Tibial nerve (tissue), 4 donors: Measurements from ENCODE around the gene PLK2. TPM values are rescaled to one million over a fixed set of nuclear protein-coding genes. Genes with fewer than 3 reads are reported as not detected.

Source experiments
- DNase-seq, 2 donors: peaks; one replicate each; pipeline ENCODE4 v3.0.0-alpha.2; 2019; ENCODE audit warnings: low spot score in 2 of 2
- H3K27ac ChIP-seq, 4 donors: fragments of 200-600 bp; sonication (generic) in 3 of 4; one replicate each; pipeline ENCODE4 v1.5.1; 2017 to 2019; ENCODE audit warnings: mild to moderate bottlenecking in 1 of 4
- H3K27me3 ChIP-seq, 2 donors: fragments of 200-600 bp; sonication (generic) in 1 of 2; one replicate each; pipeline versions ENCODE4 v1.5.1 to v1.6.0; 2017 to 2019
- H3K36me3 ChIP-seq, 3 donors: fragments of 200-600 bp; sonication (generic); one replicate each; pipeline ENCODE4 v1.5.1; 2018 to 2019
- H3K4me1 ChIP-seq, 4 donors: fragments of 200-600 bp; sonication (generic) in 3 of 4; one replicate each; pipeline ENCODE4 v1.5.1; 2017 to 2019
- H3K4me3 ChIP-seq, 4 donors: fragments of 200-600 bp; sonication (generic) in 3 of 4; one replicate each; pipeline ENCODE4 v1.5.1; 2017 to 2019; ENCODE audit warnings: mild to moderate bottlenecking in 1 of 4, moderate library complexity in 1 of 4
- H3K9me3 ChIP-seq, 4 donors: fragments of 200-600 bp; sonication (generic) in 3 of 4; one replicate each; pipeline ENCODE4 v1.5.1; 2017 to 2019
- EP300 ChIP-seq, 2 donors: sonication (generic); formaldehyde crosslinking; IDR thresholded peaks; one replicate each; pipeline ENCODE4 v1.6.1; 2017; ENCODE audit warnings: antibody characterized with exemption in 2 of 2, mild to moderate bottlenecking in 1 of 2
- POLR2A ChIP-seq, 2 donors: fragments of 450-650 bp; IDR thresholded peaks; one replicate each; pipeline ENCODE4 v1.6.1; 2017; ENCODE audit warnings: antibody characterized with exemption in 2 of 2, mild to moderate bottlenecking in 2 of 2, moderate library complexity in 2 of 2
- WGBS, 2 donors: methylation state at CpG; one replicate each; pipeline ENCODE4 v1.1.5; 2018; 5-methylcytosine and 5-hydroxymethylcytosine counted together
- total RNA-seq, 4 donors: library from RNA; depleted of rRNA; stranded (reverse); fragments of >200 nt; gene quantifications; one replicate each; pipeline ENCODE4 v1.1.0, GENCODE V29; 2016
- TF ChIP-seq, protein P1 (sequence below), 5 experiments: fragments of 200-600 bp in 3 of 5; fragments of 450-650 bp in 2 of 5; sonication (generic) in 3 of 5; IDR thresholded peaks; one replicate each; pipeline ENCODE4 v1.5.1; 2016 to 2019; ENCODE audit warnings: antibody characterized with exemption in 5 of 5, mild to moderate bottlenecking in 3 of 5, moderate library complexity in 2 of 5

PLK2 gene
- total RNA-seq, 4 donors from 2014 or later = 111 to 226 (median 163) TPM

GRCh38 chr5:58481066-58481676 lies 21.3 kb upstream of the PLK2 start:
- TF ChIP-seq, protein P1, sequence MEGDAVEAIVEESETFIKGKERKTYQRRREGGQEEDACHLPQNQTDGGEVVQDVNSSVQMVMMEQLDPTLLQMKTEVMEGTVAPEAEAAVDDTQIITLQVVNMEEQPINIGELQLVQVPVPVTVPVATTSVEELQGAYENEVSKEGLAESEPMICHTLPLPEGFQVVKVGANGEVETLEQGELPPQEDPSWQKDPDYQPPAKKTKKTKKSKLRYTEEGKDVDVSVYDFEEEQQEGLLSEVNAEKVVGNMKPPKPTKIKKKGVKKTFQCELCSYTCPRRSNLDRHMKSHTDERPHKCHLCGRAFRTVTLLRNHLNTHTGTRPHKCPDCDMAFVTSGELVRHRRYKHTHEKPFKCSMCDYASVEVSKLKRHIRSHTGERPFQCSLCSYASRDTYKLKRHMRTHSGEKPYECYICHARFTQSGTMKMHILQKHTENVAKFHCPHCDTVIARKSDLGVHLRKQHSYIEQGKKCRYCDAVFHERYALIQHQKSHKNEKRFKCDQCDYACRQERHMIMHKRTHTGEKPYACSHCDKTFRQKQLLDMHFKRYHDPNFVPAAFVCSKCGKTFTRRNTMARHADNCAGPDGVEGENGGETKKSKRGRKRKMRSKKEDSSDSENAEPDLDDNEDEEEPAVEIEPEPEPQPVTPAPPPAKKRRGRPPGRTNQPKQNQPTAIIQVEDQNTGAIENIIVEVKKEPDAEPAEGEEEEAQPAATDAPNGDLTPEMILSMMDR (IDR thresholded peaks at IDR 0.05) = no peak
- TF ChIP-seq EP300 (IDR thresholded peaks at IDR 0.05) (no peak), POLR2A (IDR thresholded peaks at IDR 0.05) (no peak)
- no peaks in the 10 kb centered on the region for H3K4me1 ChIP-seq
- no peak for DNase-seq
- H3K27ac ChIP-seq = no peak overlapping the region
- H3K36me3 ChIP-seq = no peaks in the 10 kb centered on the region
- no peaks in the 10 kb centered on the region for H3K9me3 ChIP-seq
- H3K4me3 ChIP-seq = no peak overlapping the region
- H3K27me3 ChIP-seq = no peaks in the 10 kb centered on the region

DNA sequence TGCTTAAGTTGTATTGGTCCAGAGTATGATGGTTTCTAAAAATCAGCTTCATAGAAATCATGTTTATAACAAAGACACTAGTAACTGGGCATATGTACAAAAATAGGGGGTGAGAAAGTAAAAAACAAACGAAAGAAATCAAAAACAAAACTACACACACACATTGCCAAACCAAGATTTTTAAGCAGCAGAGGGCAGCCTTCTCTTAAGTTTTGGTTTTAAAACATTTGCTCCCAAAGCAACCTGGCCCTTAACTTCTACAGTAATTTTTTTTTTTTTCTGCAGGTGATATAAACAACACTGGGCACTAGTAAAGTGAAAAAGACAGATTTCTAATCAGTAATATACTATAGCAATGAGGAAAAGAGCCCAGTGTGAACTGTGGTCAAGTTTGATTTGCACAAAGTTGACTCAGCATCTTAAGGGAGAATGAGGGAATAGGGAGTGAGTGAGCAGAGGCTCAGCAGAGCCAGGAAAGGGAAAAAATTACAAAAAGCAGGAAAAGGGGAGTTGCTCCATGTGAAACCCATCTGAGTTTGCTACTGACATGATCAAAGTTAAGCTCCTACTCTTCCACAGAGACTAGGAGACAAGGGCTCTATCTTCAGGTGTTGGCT lies 18.0 kb upstream of the PLK2 start:
- no peak for DNase-seq
- WGBS, 2 donors = 14 to 26% methylated on average over 1 of the region's 1 CpG
- peaks cover 0 to 5% (median 0%) of the 10 kb centered on the region in 4 donors for H3K9me3 ChIP-seq

DNA sequence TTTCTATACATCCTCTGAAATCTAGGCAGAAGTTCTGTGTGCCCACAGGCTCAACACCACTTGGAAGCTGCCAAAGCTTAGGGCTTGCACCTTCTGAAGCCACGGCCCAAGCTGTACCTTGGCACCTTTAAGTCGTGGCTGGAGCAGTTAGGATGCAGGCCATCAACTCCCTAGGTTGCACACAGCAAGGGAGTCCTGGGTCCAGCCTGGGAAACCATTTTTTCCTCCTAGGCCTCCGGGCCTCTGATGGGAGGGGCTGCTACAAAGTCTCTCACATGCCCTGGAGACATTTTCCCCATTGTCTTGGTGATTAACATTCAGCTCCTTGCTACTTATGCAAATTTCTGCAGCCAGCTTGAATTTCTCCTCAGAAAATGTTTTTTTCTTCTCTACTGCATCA lies 15.5 kb upstream of the PLK2 start:
- DNase-seq = no peak
- peaks cover 0 to 5% (median 0%) of the 10 kb centered on the region in 4 donors for H3K9me3 ChIP-seq
- TF ChIP-seq EP300 (IDR thresholded peaks at IDR 0.05) = no peak
- no peak for TF ChIP-seq POLR2A (IDR thresholded peaks at IDR 0.05)
- TF ChIP-seq, protein P1 (IDR thresholded peaks at IDR 0.05) = no peak
- H3K27me3 ChIP-seq = no peaks in the 10 kb centered on the region
- H3K36me3 ChIP-seq = no peaks in the 10 kb centered on the region
- H3K27ac ChIP-seq = no peak overlapping the region
- no peaks in the 10 kb centered on the region for H3K4me1 ChIP-seq
- WGBS, 2 donors = 80 to 90% methylated on average over 3 of the region's 3 CpGs
- H3K4me3 ChIP-seq = no peak overlapping the region

More for the DNA sequence above, 18.0 kb upstream of the PLK2 start:
- Histone ChIP-seq H3K4me3 (no peak overlapping the region), H3K36me3 (no peaks in the 10 kb centered on the region), H3K4me1 (no peaks in the 10 kb centered on the region), H3K27me3 (no peaks in the 10 kb centered on the region), H3K27ac (no peak overlapping the region)
- TF ChIP-seq POLR2A (IDR thresholded peaks at IDR 0.05) (no peak), EP300 (IDR thresholded peaks at IDR 0.05) (no peak)
- TF ChIP-seq, protein P1 (IDR thresholded peaks at IDR 0.05) = no peak

GRCh38 chr5:58469896-58470295 lies 10.0 kb upstream of the PLK2 start:
- Histone ChIP-seq H3K4me3 (no peak overlapping the region), H3K9me3 (no peaks in the 10 kb centered on the region), H3K27ac (no peak overlapping the region), H3K27me3 (no peaks in the 10 kb centered on the region), H3K4me1 (no peaks in the 10 kb centered on the region), H3K36me3 (no peaks in the 10 kb centered on the region)
- WGBS, 2 donors = 77 to 94% methylated on average over 2 of the region's 2 CpGs
- DNase-seq = no peak
- no peak for TF ChIP-seq POLR2A (IDR thresholded peaks at IDR 0.05)
- TF ChIP-seq, protein P1 (IDR thresholded peaks at IDR 0.05) = no peak
- no peak for TF ChIP-seq EP300 (IDR thresholded peaks at IDR 0.05)

DNA sequence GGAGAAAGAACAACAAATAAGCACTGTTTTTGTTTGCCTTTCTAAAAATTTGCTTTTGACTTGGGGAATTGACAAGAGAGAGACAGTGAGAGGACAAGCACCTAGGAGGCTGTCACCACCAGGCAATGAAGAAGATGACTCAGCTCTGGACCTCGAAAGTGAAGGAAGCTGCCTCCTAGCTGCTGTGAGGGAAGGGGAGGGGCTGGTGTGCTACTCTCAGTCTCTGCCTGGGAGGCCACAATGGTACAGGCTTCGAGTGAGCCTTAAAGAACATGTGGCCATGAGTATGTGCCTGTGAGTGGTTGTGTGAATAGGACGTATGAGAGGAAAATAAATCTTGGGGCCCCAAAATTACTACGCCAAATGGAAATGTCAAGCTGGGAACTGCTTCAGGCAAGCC lies 7.1 kb upstream of the PLK2 start:
- H3K36me3 ChIP-seq = no peaks in the 10 kb centered on the region
- no peak for DNase-seq
- H3K4me1 ChIP-seq = peaks cover 0 to 9% (median 2%) of the 10 kb centered on the region in 4 donors
- WGBS, 2 donors = 44 to 45% methylated on average over 4 of the region's 4 CpGs
- H3K4me3 ChIP-seq = no peak overlapping the region
- TF ChIP-seq, protein P1 (IDR thresholded peaks at IDR 0.05) = no peak
- TF ChIP-seq POLR2A (IDR thresholded peaks at IDR 0.05) = no peak
- no peaks in the 10 kb centered on the region for H3K9me3 ChIP-seq
- no peaks in the 10 kb centered on the region for H3K27me3 ChIP-seq
- H3K27ac ChIP-seq = no peak overlapping the region
